ENCODE results near the gene PDLIM1.
"Not testable (repeated sequence)": the region's sequence is repeated elsewhere in the genome, so short reads cannot be mapped to it uniquely, and the experiment has no call there.

GRCh38 chr10:95230677-95231586, 59.9 kb downstream of the PDLIM1 start:
- not testable (repeated sequence) for TF ChIP-seq CTCF, EZH2phosphoT487 (IDR thresholded peaks at IDR 0.05; ENCODE audit: low read length)
